Ammon's horn (tissue), 1 donor: Measurements from ENCODE around the gene EPB41L1.
A peak's percentile ranks its signal among the peaks of the same experiment; 100 is the strongest.

ENCODE experiments used
- DNase-seq: peaks from one replicate; pipeline ENCODE4 v3.0.0-alpha.2; 2016; ENCODE audit warnings: low spot score

The EPB41L1 gene

DNA sequence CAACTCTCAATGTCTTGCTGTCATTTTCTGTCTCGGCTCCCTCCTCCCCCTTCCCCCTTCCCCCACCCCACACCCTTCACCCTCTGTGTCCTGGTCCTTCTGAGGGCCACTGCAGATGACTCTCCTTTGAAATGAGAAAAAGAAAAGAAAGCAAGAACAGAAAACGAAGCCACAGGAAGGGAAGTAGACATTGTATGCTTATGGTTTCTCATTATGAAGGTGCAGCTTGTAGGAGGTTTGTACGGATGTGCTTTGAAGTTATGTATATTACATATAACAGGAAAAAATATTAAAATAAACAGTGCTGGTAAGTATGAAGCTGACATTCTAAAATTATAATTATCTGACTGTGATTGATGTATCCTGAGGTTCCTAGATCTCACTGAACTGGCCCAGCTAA is 75.5 kb downstream of the EPB41L1 start:
- no peak for DNase-seq

- no peak for DNase-seq
These were observed 76.8 kb downstream of the EPB41L1 start for GRCh38 chr20:36231331-36231730.

DNA sequence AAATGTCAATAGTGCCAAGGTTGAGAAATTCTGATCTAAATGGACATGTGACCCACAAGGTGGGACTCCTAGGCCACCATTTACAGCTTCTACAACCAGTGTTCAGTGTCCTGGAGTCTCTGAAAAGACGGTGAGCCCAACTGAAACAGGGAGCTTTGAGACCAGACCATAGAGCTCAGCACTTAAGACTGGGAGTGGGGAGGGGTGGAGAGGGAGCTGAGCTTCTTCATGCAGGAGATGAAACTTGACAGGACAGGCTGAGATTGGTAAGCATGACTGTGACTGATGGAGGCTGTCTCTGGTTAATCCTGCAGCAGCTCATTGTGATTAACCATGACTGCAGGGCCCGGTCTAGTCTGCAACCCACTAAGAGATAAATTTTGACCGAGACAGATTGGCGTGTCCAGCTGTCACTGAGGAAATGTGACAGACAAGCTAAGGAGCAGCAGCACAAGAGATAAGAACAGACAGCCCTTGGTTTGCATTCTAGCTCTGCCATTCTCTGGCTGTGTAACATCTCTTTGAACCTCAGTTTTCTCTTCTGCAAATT is 80.3 kb downstream of the EPB41L1 start:
- no peak for DNase-seq

DNA sequence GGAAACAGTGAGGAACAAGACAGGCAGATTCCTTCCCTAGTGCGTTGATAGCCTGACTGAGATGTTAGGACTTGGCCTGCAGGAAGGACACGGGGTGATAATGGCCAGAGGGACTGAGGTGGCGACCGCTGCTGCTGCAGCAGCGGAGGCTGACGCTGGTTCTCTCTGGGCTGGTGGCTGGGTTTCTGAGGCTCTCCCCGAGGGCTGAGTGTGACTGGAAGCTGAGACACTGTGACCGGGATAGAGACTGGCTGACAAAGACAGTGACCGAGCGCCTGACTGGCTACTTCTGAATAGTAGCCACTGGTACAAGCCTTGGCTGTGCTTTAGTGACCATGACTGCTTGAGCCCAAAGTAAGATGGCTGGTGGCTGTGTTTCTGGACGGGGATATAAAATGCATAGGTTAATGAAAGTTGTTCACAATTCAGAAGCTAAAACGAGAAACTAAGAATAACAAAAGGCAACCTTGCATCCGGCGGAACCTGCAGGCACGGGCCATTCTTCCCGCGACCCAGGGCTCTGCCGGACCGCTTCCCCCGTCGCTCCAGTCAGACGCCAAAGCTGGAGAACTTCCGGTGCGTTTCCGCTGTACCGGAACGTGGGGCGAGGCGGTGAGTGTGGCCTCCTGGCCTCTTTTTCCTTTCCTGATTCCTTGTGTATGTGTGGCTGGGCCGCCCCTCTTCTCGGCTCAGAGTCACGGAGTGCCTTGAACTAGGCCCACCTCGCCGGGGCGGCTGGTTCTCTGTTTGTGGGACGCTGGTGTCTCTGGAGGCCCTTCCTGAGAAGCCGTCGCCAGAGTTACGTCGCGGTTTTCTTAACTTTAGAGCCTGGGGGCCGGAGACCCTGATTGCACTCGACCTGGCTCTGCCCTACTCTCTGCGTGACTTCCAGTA is 81.6 kb downstream of the EPB41L1 start, which contains the start of gene AAR2:
Gene AAR2, plus strand, starts transcription at position 587 of the 894 bp plus-strand sequence. CDS start 3,391 bp downstream, outside the sequence.
- DNase-seq, result peak; percentile 84

DNA sequence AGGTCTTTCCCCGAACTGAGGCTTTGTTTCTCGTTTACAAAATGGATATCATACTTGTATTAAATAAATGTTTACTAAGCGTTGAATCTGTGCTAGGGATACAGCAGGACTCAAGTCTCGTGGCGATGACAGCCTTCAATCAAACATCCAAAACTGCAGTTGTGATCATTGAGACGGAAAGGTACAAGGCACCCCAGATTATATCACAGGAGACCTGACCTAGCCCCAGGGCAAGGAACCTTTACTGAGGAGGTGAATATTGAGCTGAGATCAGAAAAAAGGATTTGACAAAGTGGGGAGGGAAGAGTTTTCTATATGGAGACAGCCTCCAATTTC is 82.2 kb downstream of the EPB41L1 start:
- DNase-seq, result no peak

DNA sequence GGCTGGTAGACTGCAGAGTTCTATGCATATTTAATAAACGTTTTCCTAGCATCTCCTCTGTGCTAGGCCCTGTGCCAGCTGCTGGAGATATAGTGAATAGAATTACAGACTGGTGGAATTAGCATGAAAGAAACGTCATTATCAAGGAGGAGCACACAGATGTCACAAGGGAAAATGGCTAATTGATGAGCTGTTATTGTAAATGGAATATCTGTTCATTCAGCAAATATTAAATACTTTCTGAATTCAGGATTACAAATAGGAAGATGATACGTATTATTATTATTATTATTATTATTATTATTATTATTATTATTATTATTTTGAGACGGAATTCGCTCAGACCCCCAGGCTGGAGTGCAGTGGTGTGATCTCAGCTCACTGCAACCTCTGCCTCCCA is 82.9 kb downstream of the EPB41L1 start:
- DNase-seq, result no peak

DNA sequence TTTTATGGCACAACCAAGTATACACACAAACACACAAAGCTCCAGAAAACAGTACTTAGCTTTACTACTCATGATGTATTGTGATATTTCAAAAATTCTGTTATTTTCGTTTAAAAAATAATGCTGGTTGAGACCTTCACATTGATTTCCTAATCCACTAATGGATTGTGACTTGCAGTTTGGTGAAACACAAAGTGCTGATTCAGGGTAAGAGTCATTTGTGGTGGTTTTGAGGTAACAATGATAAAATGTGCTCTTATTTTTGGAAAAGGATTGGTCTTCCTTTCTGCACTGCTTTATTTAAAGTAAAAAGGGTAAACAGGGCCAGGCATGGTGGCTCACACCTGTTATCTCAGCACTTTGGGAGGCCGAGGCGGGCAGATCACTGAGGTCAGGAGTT is 83.6 kb downstream of the EPB41L1 start:
- no peak for DNase-seq

- no peak for DNase-seq
These were observed 84.2 kb downstream of the EPB41L1 start for GRCh38 chr20:36238760-36239159.

DNA sequence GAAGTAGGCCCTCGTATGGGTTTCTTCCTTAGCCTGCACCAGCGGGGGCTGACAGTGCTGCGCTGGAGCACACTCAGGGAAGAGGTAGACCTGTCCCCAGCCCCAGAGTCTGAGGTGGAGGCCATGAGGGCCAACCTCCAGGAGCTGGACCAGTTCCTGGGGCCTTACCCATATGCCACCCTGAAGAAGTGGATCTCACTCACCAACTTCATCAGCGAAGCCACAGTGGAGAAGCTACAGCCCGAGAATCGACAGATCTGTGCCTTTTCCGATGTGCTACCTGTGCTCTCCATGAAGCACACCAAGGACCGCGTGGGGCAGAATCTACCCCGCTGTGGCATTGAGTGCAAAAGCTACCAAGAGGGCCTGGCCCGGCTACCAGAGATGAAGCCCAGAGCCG is 85.5 kb downstream of the EPB41L1 start:
- DNase-seq, result no peak

DNA sequence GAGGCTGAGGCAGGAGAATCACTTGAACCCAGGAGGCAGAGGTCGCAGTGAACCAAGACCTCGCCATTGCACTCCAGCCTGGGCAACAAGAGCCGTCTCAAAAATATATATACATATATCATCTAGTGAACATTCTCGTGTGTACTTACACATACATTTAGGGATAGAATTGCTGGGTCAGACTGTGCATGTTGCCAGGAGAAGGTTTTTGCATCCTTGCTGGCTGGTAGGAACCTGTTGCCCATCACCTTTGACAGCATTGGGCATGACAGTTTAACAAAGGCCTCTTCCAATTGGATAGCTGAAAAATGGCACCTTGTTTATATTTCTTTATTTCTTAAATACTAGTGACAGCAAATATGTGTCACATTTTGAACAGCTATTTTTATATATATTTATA is 87.1 kb downstream of the EPB41L1 start:
- DNase-seq, result no peak

DNA sequence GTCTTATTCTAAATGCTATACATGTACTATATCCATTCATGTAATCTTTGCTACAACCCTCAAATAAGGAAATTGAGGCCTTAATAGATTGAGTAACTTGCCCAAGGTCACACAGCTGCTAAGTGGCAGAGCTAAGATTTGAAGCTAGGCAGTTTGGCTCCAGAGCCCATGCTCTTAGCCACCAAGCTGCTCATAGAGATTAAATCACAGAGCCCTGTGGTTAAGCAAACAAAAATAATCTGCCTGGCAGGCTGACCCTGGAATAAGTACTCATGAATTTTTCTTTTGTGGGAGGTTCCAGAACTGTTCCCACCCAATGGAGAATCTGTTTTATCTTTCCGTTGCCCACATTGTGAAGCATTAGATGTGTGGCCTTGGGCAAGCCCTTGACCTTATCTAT is 89.2 kb downstream of the EPB41L1 start:
- no peak for DNase-seq

GRCh38 chr20:36246401-36246800 is 91.9 kb downstream of the EPB41L1 start:
- DNase-seq, result no peak

DNA sequence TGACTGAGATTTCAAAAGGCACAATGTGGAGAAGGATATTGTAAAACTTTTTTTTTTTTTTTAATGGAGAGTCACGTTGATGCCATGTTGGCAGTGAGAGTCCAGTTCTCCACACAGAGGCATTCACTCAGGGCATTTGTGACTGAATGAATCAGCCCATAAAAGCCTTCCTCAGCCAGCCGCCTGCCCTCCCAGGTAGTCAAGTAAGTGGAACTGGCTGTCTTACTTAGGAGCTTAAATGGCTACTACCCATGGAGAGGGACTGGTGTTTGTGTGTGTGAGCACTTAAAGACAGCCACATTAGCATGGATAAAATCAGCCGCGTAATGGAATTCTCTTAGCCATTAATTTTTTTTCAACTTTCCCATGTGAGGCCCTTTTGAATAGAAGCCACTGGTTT is 94.3 kb downstream of the EPB41L1 start:
- peak; percentile 47 for DNase-seq

GRCh38 chr20:36249450-36249849 is 94.9 kb downstream of the EPB41L1 start:
- no peak for DNase-seq

GRCh38 chr20:36251426-36251825 is 96.9 kb downstream of the EPB41L1 start:
- DNase-seq, result no peak

DNA sequence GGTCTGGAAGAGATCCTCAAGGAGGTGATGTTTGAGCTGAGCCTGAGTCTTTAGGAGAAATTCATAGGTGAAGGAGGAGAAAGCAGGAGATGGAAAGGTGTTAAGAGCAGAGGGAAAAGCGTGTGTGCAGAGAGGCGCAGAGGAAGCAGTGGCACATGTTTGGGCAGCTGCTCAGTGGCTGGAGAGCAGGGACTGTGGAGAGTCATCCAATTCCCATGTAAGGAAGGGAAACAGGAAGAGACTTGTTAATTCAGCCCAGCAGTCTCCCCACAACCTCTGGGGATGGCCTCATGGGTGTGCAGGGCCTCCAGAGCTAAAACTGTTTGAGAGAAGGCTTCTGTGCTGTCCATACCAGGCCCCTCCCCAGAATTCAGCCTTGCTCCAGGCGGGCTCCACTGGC is 98.0 kb downstream of the EPB41L1 start:
- no peak for DNase-seq

DNA sequence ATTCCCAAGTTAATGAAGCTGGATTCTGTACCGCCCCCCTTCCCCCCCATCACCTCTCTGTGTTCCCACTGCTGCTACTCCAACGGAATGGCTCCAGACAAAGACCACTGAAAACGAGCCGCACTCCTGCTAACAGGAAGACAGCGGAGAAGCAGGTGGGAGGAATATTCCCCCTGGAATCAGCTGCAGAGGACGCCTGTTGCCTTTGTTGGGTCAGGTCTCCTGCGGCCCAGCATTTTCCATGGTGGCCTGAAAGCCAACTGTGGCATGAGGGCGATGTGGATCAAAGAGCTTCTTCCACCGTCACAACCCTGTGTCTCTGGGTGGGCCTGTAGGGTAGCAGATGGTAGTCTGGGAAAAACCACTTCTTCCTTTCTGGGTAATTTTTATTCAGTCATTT is 98.5 kb downstream of the EPB41L1 start:
- DNase-seq, result no peak

- DNase-seq, result no peak
These were observed 99.5 kb downstream of the EPB41L1 start for GRCh38 chr20:36254076-36254475.

- DNase-seq, result no peak
These were observed 100.9 kb downstream of the EPB41L1 start for GRCh38 chr20:36255445-36255844.

DNA sequence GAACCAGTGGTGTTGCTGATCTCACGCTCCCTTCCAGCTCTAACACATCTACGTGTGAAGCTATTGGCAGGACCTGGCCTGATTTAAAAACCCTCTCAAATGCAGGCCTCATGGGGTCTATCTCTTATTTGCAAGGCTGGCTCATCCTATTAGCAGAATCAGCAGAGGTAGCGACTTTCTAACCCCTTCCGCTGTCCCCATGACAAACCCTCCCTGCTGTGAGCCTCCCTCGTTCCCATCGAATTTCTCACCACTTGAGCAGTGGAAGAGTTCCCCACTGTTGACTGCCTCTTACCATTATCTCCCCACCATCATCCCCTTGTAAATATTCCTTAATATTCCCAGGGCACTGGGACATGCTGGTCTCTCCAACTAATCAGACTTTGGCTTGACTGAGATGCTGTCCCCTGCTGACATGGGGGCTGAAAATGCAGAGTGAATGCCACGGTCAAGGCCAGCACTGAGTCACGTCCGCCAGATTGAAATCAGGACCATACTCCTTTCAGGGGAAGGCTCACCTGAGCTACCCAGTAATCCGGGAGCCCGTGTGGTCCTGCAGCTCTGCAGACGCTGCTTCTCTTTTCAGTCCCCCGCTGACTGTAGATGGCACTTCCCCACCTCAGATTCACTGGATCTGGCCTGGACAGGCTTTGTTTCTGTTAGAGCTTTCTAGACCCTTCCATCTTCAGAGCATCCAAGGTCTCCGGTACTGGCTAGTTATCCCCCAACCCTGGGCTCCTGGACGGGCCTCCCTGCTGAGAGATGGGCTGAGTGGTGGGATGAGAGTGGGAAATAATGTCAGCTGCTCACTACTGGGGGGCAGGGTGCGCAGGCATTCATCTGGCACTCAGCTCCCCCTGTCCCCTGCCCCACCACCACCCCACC is 104.9 kb downstream of the EPB41L1 start:
- DNase-seq, result no peak

DNA sequence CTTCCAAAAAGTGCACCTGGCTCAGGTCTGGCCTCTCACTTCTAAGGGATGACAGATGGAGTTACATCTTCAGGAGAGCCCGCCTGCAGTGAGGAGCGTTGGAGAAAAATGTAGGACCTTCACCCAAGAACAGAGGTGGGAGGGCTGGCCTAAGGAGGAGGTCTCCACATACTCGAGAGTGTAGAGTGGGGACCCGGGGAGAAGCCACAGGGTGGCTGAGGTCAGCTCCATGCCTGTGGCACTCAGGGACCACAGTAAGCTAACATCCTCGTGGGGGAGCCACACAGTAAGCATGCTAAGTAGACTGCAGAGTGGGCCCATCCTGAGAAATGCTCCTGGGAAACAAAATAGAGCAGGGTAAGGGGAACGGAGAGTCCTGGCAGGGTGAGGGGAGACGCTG is 105.8 kb downstream of the EPB41L1 start:
- no peak for DNase-seq

DNA sequence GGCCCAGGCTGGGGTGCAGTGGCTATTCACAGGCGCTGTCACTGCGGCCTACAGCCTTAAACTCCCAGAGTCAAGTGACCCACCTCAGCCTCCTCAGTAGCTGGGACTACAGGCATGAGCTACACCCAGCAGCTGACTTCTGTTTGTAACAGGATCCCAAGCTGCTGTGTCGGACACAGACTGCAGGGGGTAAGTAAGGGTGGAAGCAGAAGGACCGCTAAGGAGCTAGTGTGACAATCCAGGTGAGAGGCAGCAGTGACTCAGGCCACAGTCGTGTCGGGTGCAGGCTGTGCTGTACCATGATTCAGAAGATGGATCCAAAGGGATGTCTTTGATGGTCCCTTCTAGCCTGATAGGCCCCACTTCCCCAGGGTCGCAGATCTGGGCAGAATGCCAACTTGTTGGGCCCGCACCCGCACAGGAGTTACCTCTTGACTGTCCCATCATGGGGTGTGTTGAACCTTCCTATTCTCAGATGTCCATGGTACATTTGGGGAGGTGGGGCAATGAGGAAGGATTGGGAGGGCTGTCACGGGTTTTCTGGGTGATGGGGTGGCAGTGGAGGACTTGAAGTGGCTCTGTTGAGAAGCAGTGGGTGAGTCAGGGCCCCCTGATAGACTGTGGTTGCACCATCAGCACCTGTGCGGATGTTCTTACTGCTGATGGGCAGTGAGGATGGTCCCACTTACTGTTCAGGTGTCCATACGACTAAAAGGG is 107.0 kb downstream of the EPB41L1 start:
- DNase-seq, result no peak
